Measurements from ENCODE around the gene ERF.

- TF ChIP-seq POLR2A (IDR thresholded peaks at IDR 0.05; ENCODE audit: low read depth, low read length), result no peak
- no peak for TF ChIP-seq PAX5 (IDR thresholded peaks at IDR 0.05; ENCODE audit: insufficient read depth, low read length, severe bottlenecking)
- no peak for TF ChIP-seq POLR2AphosphoS5 (IDR thresholded peaks at IDR 0.05; ENCODE audit: low read depth, low read length)
- no peak for TF ChIP-seq TAF1 (IDR thresholded peaks at IDR 0.05; ENCODE audit: low read depth, low read length)
- TF ChIP-seq POU2F2 (IDR thresholded peaks at IDR 0.05; ENCODE audit: low read depth, low read length), result no peak
Measured at GRCh38 chr19:42275103-42275502, 20.2 kb upstream of the ERF start.
